SK-N-SH (cell line): ENCODE data around the gene TSSC4. TPM values are rescaled to one million over a fixed set of nuclear protein-coding genes. Genes with fewer than 3 reads are reported as not detected.

Experiments used
- CTCF ChIA-PET: fragments of 300-600, 350-600 bp; formaldehyde crosslinking; extraction: SDS; loops from one replicate; lab custom pipeline; 2021; lab: Yijun Ruan, JAX
- POLR2A ChIA-PET: fragments of 350-600 bp; sonication (Branson Sonifier 250); formaldehyde crosslinking; extraction: SDS; loops from one replicate; lab custom pipeline; 2020; ENCODE audit warnings: antibody characterized with exemption, inconsistent platforms; lab: Yijun Ruan, JAX
- DNase-seq: peaks from one replicate; pipeline ENCODE4 v3.0.0; 2012
- H2AFZ ChIP-seq: fragments of 200-600 bp; sonication (generic); 2 replicates; pipeline ENCODE4 v1.8.1; 2016; ENCODE audit warnings: antibody characterized with exemption, mild to moderate bottlenecking, low read depth
- H3F3A ChIP-seq: fragments of 200-600 bp; sonication (generic); replicated peaks from 2 replicates; pipeline ENCODE3; 2016; ENCODE audit warnings: antibody characterized with exemption, mild to moderate bottlenecking; ENCODE audit not compliant: insufficient read depth
- H3K27ac ChIP-seq, 2 experiments: fragments of 200-500 bp in 1 of 2; fragments of 200-600 bp in 1 of 2; sonication (Bioruptor generic) in 1 of 2; sonication (generic), shearing (Covaris generic) in 1 of 2; 2 replicates each; pipeline versions ENCODE4 v1.5.1 to v1.6.1; 2014 to 2016; ENCODE audit warnings: low read depth in 2 of 2, inconsistent platforms in 1 of 2, low read length in 1 of 2, mild to moderate bottlenecking in 1 of 2, mixed read lengths in 1 of 2
- H3K27me3 ChIP-seq: fragments of 200-600 bp; sonication (generic), shearing (Covaris generic); 2 replicates; pipeline ENCODE4 v1.6.1; 2016; ENCODE audit warnings: mixed run types; ENCODE audit not compliant: insufficient read depth
- H3K36me3 ChIP-seq, 2 experiments: fragments of 200-500 bp in 1 of 2; fragments of 200-600 bp in 1 of 2; sonication (Bioruptor generic) in 1 of 2; sonication (generic) in 1 of 2; replicated peaks in 1 of 2; 2 replicates each; pipeline versions ENCODE3 to v1.5.1; 2014 to 2016; ENCODE audit warnings: low read length in 1 of 2, mild to moderate bottlenecking in 1 of 2; ENCODE audit not compliant: insufficient read depth in 2 of 2, control insufficient read depth in 1 of 2
- H3K4me1 ChIP-seq, 2 experiments: fragments of 200-500 bp in 1 of 2; fragments of 200-600 bp in 1 of 2; sonication (Bioruptor generic) in 1 of 2; sonication (generic), shearing (Covaris generic) in 1 of 2; 2 replicates each; pipeline versions ENCODE4 v1.5.1 to v1.6.1; 2014 to 2016; ENCODE audit warnings: low read depth in 1 of 2, low read length in 1 of 2, mixed run types in 1 of 2; ENCODE audit not compliant: insufficient read depth in 2 of 2, control insufficient read depth in 1 of 2
- H3K4me2 ChIP-seq: fragments of 200-600 bp; sonication (generic), shearing (Covaris generic); 2 replicates; pipeline ENCODE4 v1.6.1; 2017; ENCODE audit warnings: mixed run types
- H3K4me3 ChIP-seq, 2 experiments: fragments of 200-500 bp in 1 of 2; fragments of 200-600 bp in 1 of 2; sonication (Bioruptor generic) in 1 of 2; sonication (generic), shearing (Covaris generic) in 1 of 2; 2 replicates each; pipeline versions ENCODE4 v1.5.1 to v1.8.1; 2014 to 2016; ENCODE audit warnings: low read depth in 2 of 2, inconsistent platforms in 1 of 2, low read length in 1 of 2, mild to moderate bottlenecking in 1 of 2, mixed read lengths in 1 of 2, moderate library complexity in 1 of 2
- H3K79me2 ChIP-seq: fragments of 200-600 bp; sonication (generic); 2 replicates; pipeline ENCODE4 v1.8.1; 2017; ENCODE audit warnings: mild to moderate bottlenecking; ENCODE audit not compliant: insufficient read depth
- H3K9ac ChIP-seq: fragments of 200-600 bp; sonication (generic); 2 replicates; pipeline ENCODE4 v1.6.1; 2017; ENCODE audit warnings: mixed run types
- H3K9me2 ChIP-seq: fragments of 200-600 bp; sonication (generic); 2 replicates; pipeline ENCODE4 v1.6.1; 2017; ENCODE audit warnings: mixed run types
- H3K9me3 ChIP-seq: fragments of 200-600 bp; sonication (generic); 2 replicates; pipeline ENCODE4 v1.6.1; 2017; ENCODE audit warnings: mixed run types, mild to moderate bottlenecking, moderate library complexity
- H4K20me1 ChIP-seq: fragments of 200-600 bp; sonication (generic); 2 replicates; pipeline ENCODE4 v1.6.1; 2017; ENCODE audit warnings: mild to moderate bottlenecking, mixed run types; ENCODE audit not compliant: insufficient read depth
- ELF1 ChIP-seq: IDR thresholded peaks from 2 replicates; pipeline ENCODE4 v1.4.0; 2012
- EP300 ChIP-seq, 2 experiments: IDR thresholded peaks; 2 replicates each; pipeline versions ENCODE4 v1.4.0 to v1.6.1; 2012; ENCODE audit warnings: borderline replicate concordance in 1 of 2, low read depth in 1 of 2, low read length in 1 of 2
- EZH2phosphoT487 ChIP-seq: fragments of 200-600 bp; sonication (generic); IDR thresholded peaks from 2 replicates; pipeline ENCODE4 v1.6.1; 2017; ENCODE audit warnings: low read depth, mixed run types, mild to moderate bottlenecking, antibody characterized with exemption, moderate library complexity, borderline replicate concordance
- GABPA ChIP-seq: IDR thresholded peaks from 2 replicates; pipeline ENCODE4 v1.4.0; 2012; ENCODE audit warnings: low read depth, mild to moderate bottlenecking
- GATA2 ChIP-seq: sonication (generic); formaldehyde crosslinking; IDR thresholded peaks from 2 replicates; pipeline ENCODE4 v1.5.0; 2020; ENCODE audit warnings: mild to moderate bottlenecking, missing genetic modification reagents
- MAX ChIP-seq: IDR thresholded peaks from 2 replicates; pipeline ENCODE4 v1.4.0; 2012; ENCODE audit warnings: low read depth
- MXI1 ChIP-seq: IDR thresholded peaks from 2 replicates; pipeline ENCODE4 v1.6.1; 2012; ENCODE audit warnings: mild to moderate bottlenecking, low read depth, low read length, improper control_type of control experiment
- NRF1 ChIP-seq: IDR thresholded peaks from 2 replicates; pipeline ENCODE4 v1.6.1; 2012; ENCODE audit warnings: low read depth, mild to moderate bottlenecking, low read length
- POLR2AphosphoS5 ChIP-seq: IDR thresholded peaks from 2 replicates; pipeline ENCODE4 v1.6.1; 2012; ENCODE audit warnings: low read depth, low read length
- RFX5 ChIP-seq: IDR thresholded peaks from 2 replicates; pipeline ENCODE4 v1.6.1; 2012; ENCODE audit warnings: mild to moderate bottlenecking, improper control_type of control experiment, low read length
- SIN3A ChIP-seq: IDR thresholded peaks from 2 replicates; pipeline ENCODE4 v1.6.1; 2012; ENCODE audit warnings: low read depth, mild to moderate bottlenecking, low read length, moderate library complexity, borderline replicate concordance
- TAF1 ChIP-seq: IDR thresholded peaks from 2 replicates; pipeline ENCODE4 v1.6.1; 2012; ENCODE audit warnings: low read depth, mild to moderate bottlenecking, low read length, moderate library complexity, borderline replicate concordance
- TCF12 ChIP-seq: IDR thresholded peaks from 2 replicates; pipeline ENCODE4 v1.4.0; 2012
- TEAD4 ChIP-seq: IDR thresholded peaks from 2 replicates; pipeline ENCODE4 v1.4.0; 2012; ENCODE audit warnings: mild to moderate bottlenecking, borderline replicate concordance; ENCODE audit not compliant: insufficient read depth
- YY1 ChIP-seq: IDR thresholded peaks from 2 replicates; pipeline ENCODE4 v1.4.0; 2012; ENCODE audit warnings: low read depth, mild to moderate bottlenecking
- WGBS: methylation state at CpG from one replicate; pipeline ENCODE4 v1.1.6; 2017; ENCODE audit warnings: low lambda C conversion rate; 5-methylcytosine and 5-hydroxymethylcytosine counted together
- polyA plus RNA-seq, 3 experiments: library from polyadenylated mRNA; depleted of rRNA; stranded (reverse); fragments of >200 nt; gene quantifications; 2 replicates each; pipeline ENCODE4 v1.2.3, GENCODE V29; 2012
- TF ChIP-seq, protein P1 (sequence below): fragments of 150-350 bp; IDR thresholded peaks from 2 replicates; pipeline ENCODE4 v1.6.1; 2016; ENCODE audit warnings: mild to moderate bottlenecking, low read depth, low read length
- TF ChIP-seq, protein P2 (sequence below): fragments of 150-350 bp; IDR thresholded peaks from 2 replicates; pipeline ENCODE4 v1.6.1; 2017; ENCODE audit warnings: antibody characterized with exemption, low read length, low read depth, borderline replicate concordance

Gene TSSC4
- polyA plus RNA-seq, 1 of the 3 experiments (the other 2 are of a cell fraction), result 45.1 TPM

DNA sequence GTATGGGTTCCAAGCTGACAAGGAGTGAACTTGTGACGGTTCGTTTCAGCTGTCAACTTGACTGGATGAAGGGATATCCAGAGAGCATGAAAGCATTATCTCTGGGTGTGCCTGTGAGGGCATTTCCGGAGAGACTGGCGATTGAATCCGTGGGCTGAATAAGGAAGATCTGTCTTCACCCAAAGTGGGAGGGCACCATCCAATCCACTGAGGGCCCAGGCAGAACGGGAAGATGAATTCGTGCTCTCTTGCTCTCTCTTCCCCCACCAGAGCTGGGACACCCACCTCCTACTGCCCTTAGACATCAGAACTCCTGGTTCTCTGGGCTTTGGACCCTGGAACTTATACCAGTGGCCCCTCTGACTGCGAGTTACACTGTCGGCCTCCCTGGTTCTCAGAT is 39.0 kb upstream of the TSSC4 start:
- no peak overlapping the region for H3K4me2 ChIP-seq
- no peak for DNase-seq
- no peaks in the 10 kb centered on the region for H3K79me2 ChIP-seq
- H3K9ac ChIP-seq, result no peak overlapping the region
- H3F3A ChIP-seq, result no peaks in the 10 kb centered on the region
- H3K27ac ChIP-seq, result no peak overlapping the region
- H2AFZ ChIP-seq, result no peak overlapping the region
- H3K4me1 ChIP-seq, result peaks cover 0 to 5% of the 10 kb centered on the region in 2 experiments; a peak in 1 of 4 replicates
- H3K9me2 ChIP-seq, result no peaks in the 10 kb centered on the region
- CTCF ChIA-PET, result no interaction called here
- no peaks in the 10 kb centered on the region for H3K9me3 ChIP-seq
- TF ChIP-seq, protein P1, sequence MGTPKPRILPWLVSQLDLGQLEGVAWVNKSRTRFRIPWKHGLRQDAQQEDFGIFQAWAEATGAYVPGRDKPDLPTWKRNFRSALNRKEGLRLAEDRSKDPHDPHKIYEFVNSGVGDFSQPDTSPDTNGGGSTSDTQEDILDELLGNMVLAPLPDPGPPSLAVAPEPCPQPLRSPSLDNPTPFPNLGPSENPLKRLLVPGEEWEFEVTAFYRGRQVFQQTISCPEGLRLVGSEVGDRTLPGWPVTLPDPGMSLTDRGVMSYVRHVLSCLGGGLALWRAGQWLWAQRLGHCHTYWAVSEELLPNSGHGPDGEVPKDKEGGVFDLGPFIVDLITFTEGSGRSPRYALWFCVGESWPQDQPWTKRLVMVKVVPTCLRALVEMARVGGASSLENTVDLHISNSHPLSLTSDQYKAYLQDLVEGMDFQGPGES, result no peak
- no peak for TF ChIP-seq EZH2phosphoT487
- TF ChIP-seq MXI1, result no peak
- no peak for TF ChIP-seq TEAD4
- no peak for TF ChIP-seq TCF12
- no peak for TF ChIP-seq GABPA
- TF ChIP-seq MAX, result no peak
- no peak for TF ChIP-seq POLR2AphosphoS5
- TF ChIP-seq ELF1, result no peak
- no peak for TF ChIP-seq YY1
- TF ChIP-seq EP300 (IDR thresholded peaks at IDR 0.05; ENCODE audit: borderline replicate concordance in 1 of 2, low read depth in 1 of 2, low read length in 1 of 2), result no peak
- TF ChIP-seq TAF1, result no peak
- TF ChIP-seq, protein P2, sequence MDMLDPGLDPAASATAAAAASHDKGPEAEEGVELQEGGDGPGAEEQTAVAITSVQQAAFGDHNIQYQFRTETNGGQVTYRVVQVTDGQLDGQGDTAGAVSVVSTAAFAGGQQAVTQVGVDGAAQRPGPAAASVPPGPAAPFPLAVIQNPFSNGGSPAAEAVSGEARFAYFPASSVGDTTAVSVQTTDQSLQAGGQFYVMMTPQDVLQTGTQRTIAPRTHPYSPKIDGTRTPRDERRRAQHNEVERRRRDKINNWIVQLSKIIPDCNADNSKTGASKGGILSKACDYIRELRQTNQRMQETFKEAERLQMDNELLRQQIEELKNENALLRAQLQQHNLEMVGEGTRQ, result no peak
- TF ChIP-seq RFX5, result no peak
- no peaks in the 10 kb centered on the region for H3K36me3 ChIP-seq
- 58% methylated on average over 8 of the region's 9 CpGs for WGBS
- H4K20me1 ChIP-seq, result no peaks in the 10 kb centered on the region
- no peaks in the 10 kb centered on the region for H3K27me3 ChIP-seq
- POLR2A ChIA-PET, result interaction anchor here (0.9 kb wide), 1 partner anchor 15 kb away, joined by 3 read pairs; no protein-coding TSS in a partner anchor
- no peak overlapping the region for H3K4me3 ChIP-seq

- CTCF ChIA-PET, result no interaction called here
Measured at GRCh38 chr11:2362414-2362813, 38.1 kb upstream of the TSSC4 start.

More at GRCh38 chr11:2362414-2362813, 38.1 kb upstream of the TSSC4 start:
- H3K9me3 ChIP-seq, result no peaks in the 10 kb centered on the region
- no peak overlapping the region for H3K27ac ChIP-seq
- H2AFZ ChIP-seq, result no peak overlapping the region
- TF ChIP-seq YY1 (no peak), GATA2 (no peak), NRF1 (no peak), POLR2AphosphoS5 (no peak), SIN3A (no peak), TAF1 (no peak)
- 55% methylated on average over 7 of the region's 7 CpGs for WGBS
- POLR2A ChIA-PET, result interaction anchor here (0.7 to 1.2 kb wide), 2 partner anchors 14 to 39 kb away, joined by 3 to 4 read pairs; no protein-coding TSS in a partner anchor
- H3K79me2 ChIP-seq, result no peaks in the 10 kb centered on the region
- H3K4me3 ChIP-seq, result no peak overlapping the region
- no peaks in the 10 kb centered on the region for H3K36me3 ChIP-seq
- no peak for DNase-seq
- no peak overlapping the region for H3K4me2 ChIP-seq
- no peaks in the 10 kb centered on the region for H3K9me2 ChIP-seq
- H3K9ac ChIP-seq, result no peak overlapping the region
- H3F3A ChIP-seq, result no peaks in the 10 kb centered on the region
- peaks cover 0 to 6% of the 10 kb centered on the region in 2 experiments; a peak in 1 of 4 replicates for H3K4me1 ChIP-seq
- H4K20me1 ChIP-seq, result no peaks in the 10 kb centered on the region
- H3K27me3 ChIP-seq, result no peaks in the 10 kb centered on the region
